ENCODE measurements around the gene DGKG.

DNA sequence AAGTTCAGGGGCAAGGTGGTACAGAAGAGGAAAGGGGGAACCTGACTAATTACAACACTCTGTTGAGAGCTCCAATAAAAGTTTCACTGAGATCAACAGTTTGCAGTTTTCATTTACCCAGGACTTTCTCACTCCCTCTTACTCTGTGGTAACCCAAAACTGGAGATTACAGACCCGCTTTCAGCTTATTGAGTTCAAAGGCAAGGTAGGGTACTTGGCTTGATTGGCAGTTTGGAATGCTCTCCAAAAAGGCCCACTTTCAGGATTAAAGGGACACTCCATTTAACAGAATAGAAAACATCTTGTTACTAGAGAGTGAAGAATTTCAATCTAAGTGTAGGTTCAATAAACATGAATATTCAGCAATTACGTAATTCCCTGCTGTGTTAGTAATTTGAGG, 135.6 kb downstream of the DGKG start:
- no peak for TF ChIP-seq EP300 (IDR thresholded peaks at IDR 0.05)
- TF ChIP-seq, protein P1, sequence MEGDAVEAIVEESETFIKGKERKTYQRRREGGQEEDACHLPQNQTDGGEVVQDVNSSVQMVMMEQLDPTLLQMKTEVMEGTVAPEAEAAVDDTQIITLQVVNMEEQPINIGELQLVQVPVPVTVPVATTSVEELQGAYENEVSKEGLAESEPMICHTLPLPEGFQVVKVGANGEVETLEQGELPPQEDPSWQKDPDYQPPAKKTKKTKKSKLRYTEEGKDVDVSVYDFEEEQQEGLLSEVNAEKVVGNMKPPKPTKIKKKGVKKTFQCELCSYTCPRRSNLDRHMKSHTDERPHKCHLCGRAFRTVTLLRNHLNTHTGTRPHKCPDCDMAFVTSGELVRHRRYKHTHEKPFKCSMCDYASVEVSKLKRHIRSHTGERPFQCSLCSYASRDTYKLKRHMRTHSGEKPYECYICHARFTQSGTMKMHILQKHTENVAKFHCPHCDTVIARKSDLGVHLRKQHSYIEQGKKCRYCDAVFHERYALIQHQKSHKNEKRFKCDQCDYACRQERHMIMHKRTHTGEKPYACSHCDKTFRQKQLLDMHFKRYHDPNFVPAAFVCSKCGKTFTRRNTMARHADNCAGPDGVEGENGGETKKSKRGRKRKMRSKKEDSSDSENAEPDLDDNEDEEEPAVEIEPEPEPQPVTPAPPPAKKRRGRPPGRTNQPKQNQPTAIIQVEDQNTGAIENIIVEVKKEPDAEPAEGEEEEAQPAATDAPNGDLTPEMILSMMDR (IDR thresholded peaks at IDR 0.05): no peak
- TF ChIP-seq POLR2A (IDR thresholded peaks at IDR 0.05): no peak
